ENCODE measurements around the gene HNRNPUL2.
"Not testable (repeated sequence)": the region's sequence is repeated elsewhere in the genome, so short reads cannot be mapped to it uniquely, and the experiment has no call there.

The HNRNPUL2 gene

DNA sequence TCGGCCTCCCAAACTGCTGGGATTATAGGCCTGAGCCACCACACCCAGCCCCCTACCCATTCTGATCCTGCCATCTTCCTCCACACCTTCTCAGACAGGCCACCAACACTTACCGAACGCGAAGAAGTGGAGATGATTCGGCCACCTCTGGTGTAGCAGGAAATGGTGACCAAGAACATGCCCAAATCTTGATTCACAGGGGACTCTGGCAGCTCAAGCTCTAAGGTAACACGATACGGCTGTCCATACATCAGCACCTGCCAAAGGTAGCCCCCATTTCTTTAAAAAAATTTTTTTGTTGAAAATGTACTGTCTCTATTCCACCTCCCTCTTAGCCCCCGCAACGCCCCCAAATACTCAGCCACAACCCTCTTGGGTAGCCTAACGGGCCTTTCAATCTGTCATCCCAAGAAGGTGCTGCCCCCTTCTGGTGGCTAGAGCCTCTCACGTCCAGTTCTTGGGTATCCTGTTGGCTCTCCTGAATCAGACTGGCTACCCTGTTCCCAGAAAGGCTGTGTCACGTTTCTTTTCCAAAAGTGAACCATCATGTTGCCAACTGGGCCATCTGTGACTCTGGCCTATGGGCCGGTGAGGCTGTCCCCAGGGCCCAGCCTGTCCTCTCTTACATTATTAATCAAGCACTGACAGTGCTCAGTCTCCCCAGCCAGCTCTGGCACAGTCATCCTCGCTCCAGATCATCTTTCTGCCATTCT, 32.6 kb downstream of the HNRNPUL2 start:
- DNase-seq = peak; percentile 73

DNA sequence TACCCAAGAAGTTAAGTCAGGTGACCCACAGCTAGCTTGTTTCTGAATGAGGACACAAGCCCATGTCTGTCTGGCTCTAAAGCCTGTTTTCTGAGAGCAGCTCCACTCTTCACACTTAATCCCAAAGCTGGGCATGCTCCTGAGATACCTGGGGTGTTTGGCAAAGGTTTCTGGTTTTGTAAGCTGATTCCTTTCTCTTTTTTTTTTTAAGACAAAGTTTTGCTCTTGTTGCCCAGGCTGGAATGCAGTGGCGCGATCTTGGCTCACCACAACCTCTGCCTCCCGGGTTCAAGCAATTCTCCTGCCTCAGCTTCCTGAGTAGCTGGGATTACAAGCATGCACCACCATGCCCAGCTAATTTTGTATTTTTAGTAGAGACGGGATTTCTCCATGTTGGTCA, 33.6 kb downstream of the HNRNPUL2 start:
- DNase-seq = not testable (repeated sequence)

DNA sequence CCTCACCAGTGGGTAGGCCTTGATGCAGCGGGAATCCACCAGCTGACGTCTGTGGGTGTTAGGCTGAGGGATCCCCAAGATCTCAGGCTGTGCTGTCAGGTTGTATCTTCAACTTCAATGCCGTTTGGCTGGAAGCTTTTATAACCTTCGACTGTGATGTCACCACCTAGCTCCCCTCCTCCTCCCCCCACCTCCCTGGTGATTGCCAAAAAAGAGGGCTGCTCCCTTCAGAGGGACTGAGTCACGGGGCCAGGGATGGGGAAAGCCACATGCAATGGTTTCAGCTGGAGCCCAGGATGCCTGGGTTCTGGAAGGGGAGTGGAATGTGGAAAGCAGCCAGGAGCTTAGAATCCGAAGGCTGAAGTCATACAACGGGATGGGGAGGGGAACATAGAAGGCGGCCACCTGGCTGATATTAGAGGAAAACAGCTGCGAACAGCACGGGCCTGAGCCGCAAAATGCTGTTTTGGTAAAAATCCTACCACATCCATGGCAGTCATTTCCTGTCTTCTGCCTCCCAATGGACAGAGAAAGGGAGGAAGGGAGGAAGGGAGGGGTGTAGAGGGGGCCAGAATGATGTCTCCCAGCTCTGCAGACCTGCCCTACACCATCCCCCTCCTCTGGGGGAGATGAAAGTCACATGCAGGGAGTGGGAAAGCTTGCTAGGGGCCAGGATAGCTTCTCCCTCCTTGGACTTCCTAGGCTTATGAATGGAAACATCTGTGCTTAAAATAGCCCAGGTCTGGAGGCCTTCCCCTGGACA, 37.7 kb downstream of the HNRNPUL2 start, which contains the start of gene LRRN4CL:
Gene LRRN4CL, minus strand, starts transcription at position 110 of the 763 bp plus-strand sequence. CDS start 1,022 bp downstream, outside the sequence.
- no peak for DNase-seq

DNA sequence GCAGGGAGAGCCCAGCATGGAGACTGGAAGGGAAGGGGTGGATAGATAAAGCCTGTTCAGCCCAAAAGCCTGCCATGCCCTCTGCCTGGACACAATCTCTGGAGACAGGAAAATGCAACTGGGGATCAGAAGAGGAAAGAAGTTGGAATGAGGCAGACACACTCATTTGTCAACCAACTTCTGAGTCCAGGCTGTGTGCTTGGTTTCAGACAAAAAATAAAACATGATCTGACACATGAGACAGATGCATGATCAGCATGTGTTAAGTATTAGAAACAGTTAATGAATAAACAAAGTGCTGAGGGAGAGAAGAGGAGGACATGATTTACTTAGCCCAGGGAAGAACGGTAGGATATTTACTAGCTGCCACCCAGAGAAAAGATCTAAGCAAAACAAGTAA, 38.8 kb downstream of the HNRNPUL2 start:
- no peak for DNase-seq

DNA sequence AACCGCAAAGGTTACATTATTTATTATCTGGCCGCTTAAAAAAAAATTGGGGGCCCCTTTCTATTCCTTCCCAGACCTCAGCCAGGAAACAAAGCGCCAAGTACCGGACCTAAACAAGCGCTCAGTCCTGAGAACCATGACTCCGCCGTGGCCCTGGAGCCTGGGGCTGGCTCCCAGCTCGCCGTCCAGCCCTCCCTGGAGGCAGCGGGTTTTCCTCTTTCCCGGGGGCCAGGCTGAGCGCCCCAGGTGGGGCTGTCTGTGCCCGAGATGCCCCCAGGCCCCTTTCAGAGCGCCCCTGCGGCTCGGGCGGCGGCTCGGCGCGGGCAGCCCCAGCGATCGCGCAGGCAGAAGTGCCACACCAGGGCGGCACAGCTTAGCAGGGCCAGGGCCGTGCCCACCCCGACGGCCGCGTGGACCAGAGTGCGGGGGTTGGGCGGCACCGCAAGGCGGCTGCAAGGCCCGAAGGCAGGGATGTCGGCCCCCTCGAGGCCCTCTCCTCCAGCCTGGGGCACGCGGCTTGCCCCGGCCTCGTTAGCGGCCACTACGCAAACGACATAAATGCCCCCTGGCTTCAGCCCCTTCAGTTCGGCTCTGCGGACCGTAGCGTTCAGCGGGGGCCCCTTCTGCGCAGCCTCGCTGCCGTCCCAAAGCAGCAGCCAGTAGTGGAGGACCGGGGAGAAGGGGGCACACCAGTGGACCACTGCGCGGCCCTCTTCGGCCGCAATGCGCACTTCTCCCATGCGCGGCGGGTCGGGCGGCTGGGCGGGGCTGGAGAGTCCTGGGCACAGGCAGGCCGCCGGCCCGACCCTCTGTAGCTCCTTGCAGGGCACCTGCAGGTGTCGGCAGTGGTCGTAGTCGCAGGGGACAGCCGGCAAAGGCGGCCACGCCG, 39.5 kb downstream of the HNRNPUL2 start:
- DNase-seq = no peak

DNA sequence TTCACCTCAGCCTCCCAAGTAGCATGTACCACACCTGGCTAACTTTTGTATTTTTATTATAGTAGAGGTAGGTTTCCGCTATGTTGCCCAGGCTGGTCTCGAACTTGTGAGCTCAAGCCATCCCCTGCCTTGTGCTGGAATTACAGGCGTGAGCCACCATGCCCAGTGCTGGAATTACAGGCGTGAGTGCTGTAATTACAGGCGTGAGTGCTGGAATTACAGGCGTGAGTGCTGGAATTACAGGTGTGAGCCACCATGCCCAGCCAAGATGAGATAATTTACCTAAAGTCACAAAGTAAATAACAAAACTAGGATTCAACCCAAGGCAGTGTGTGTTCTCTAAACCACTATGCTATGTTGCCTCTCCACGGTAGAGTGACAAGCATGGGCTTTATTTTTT, 44.7 kb downstream of the HNRNPUL2 start:
- DNase-seq = no peak

DNA sequence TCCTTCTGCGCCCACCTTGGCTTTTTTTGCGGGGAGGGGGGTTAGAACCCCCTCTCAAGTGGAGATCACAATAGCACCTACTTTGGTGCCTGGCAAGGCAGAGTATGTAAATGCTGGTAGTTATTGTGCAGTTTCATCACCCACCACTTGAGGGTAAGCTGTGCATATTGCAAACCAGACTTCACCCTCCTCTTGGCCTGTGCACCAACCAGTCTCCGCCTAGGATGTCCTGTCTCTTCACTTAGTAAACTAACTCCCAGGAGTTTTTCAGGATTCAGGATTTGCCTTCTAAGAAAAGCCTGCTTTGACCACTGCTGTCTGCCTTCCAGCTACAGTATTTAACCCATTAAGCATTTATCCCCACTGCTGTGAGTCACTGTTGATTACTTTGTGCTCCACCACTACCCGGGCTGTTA, 46.4 kb downstream of the HNRNPUL2 start:
- peak; percentile 57 for DNase-seq

DNA sequence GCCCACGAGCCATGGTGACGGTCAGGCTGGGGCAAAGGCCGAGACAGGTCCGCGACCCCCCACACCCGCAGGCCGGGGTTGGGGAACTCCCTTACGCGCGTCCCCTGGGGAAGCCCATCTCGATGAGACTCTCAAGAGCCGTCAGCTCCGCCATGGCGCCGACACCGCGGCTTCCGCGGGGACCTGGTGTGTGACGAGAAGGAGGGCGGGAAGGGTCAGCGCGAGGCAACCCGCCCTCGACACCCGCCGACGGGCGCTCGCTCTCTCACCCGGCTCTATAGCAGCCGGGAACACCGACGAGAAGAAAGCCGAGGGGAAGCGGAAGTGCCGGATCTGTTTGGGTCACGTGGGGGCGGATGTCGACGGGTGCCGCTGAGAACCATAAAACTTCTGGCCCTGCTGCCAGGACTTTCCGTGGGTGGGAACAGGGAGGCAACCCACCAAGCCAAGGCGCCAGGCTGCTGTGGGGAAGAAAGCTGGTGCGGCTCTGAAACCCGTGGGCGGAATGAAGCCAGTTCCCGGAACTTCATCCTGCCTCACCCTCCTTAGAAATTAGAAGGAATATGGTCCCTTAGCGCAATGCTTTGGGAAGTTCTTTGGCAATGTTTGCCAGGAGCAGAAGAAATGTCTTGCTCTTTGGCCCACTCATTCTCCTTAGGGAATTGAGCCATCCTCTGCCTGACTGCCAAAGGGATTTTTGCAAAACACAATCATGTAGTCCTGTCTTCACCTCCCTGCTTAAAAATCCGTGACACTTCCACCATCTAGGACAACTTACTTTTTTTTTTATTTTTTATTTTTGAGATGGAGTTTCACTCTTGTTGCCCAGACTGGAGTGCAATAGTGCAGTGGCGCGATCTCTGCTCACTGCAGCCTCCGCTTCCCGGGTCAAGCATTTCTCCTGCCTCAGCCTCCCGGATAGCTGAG, 48.2 kb downstream of the HNRNPUL2 start, which contains the start of gene UBXN1:
Gene UBXN1, minus strand, starts transcription at position 304 of the 927 bp plus-strand sequence. Its CDS starts 150 bp downstream, at position 154.
- DNase-seq = peak; percentile 96

DNA sequence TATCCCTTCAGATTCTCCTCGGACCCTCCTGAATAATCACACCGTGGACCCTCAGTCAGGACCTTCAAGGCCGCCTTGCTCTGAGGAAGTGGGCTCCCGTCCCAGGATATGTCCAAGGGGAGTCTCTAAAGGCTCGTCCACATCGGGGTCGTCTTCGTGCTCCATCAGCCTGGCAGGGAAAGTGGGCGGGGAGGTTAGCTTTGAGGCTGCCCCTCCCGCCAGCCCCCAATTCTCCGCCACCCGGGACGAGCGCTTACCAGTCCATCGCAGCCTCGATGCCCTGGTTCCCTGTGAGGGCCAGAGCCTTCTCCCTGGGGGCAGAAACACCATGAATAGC, 48.9 kb downstream of the HNRNPUL2 start:
- DNase-seq = no peak

DNA sequence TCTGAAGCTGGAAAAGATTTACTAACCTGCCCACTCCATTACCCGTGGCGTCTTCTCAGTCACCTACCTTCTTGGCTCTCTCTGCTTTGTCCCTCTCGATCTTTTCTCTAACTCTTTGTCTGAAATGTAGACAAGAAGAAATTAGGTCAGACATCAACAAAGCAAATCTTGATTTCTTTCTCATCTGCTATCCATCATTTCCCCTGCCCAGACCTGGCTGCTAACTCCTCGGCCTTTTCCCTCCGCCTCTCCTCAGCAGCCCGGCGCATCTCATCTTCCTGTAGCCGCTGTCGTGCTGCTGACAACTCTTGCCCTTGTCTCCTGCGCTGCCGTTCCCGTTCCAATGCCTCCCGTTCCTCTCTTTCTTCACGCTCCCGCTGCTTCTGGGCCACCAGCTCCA, 49.5 kb downstream of the HNRNPUL2 start:
- DNase-seq = no peak

DNA sequence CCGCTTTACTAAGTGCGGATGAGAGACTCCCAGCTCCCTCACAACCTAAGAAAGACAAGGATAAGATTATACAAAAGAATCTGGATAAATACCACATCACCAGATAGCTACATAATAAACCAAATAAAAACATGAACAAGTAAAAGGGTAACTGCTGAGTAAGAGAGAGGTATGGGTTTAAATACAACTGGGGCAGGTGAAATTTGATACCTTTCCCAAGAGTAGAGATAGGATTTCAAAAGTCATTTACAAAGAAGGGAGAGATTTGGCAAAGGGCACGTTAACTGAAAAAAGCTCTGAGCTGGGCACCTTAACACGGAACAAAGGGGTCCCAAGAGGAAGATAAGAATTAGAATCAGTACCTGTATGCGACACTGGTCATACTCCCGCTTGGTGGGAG, 50.1 kb downstream of the HNRNPUL2 start:
- DNase-seq = no peak

DNA sequence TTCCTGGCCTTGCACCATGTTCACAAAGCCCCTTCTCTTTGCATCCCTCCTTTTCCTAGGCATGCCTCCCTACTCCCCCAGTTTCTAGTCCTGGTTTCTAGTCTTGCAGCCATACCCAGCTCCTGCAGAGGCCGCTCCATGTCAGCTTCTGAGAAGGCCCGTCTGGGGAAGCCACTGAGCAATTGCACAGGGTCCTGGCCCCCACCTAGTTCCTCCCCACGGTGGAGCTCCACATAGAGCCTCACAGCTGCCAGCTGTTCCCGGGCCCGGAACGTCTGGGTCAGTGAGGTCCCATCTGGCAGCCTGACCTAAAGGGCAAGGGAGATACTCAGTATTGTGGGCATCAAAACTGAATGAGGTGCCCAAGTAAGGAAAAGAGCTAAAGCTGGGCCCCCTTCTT, 50.6 kb downstream of the HNRNPUL2 start:
- no peak for DNase-seq

DNA sequence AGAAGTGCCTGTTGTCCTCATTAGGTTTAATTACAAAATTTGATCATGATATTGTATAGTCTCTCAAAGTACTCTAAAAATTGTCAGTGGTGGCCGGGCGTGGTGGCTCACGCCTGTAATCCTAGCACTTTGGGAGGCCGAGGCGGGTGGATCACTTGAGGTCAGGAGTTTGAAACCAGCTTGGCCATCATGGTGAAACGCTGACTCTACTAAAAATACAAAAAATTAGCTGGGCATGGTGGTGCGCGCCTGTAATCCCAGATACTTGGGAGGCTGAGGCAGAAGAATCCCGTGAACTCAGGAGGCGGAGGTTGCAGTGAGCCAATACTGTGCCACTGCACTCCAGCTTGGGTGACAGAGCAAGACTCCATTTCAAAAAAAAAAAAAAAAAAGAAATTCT, 51.8 kb downstream of the HNRNPUL2 start:
- not testable (repeated sequence) for DNase-seq

DNA sequence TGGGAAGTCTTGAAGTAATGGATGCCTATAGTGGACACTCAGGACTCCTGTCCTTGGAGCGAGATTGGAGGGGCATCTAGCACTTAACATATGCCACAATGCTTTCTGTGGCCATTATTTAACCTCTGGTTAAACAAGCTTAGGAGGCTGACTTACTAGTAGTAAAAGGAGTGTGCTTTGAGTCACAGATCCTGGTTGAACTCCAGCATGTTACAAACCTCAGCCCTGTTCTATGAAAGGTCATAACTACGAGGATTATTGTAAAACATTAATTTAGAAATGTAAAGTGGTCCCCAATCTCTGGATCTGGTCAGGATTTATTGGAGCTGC, 54.1 kb downstream of the HNRNPUL2 start:
- DNase-seq = no peak

DNA sequence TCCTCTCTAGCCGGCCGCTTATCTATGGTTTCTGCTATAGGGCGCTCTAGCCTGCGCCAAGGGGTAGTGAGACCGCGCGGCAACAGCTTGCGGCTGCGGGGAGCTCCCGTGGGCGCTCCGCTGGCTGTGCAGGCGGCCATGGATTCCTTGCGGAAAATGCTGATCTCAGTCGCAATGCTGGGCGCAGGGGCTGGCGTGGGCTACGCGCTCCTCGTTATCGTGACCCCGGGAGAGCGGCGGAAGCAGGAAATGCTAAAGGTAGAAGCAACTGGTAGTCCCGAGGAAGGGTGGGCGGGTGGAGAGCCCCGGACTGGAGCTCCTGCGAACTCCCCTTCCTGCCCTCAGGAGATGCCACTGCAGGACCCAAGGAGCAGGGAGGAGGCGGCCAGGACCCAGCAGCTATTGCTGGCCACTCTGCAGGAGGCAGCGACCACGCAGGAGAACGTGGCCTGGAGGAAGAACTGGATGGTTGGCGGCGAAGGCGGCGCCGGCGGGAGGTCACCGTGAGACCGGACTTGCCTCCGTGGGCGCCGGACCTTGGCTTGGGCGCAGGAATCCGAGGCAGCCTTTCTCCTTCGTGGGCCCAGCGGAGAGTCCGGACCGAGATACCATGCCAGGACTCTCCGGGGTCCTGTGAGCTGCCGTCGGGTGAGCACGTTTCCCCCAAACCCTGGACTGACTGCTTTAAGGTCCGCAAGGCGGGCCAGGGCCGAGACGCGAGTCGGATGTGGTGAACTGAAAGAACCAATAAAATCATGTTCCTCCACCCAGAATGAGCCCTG, 55.5 kb downstream of the HNRNPUL2 start, which contains the start of the genes LBHD1 and UQCC3:
Gene LBHD1, minus strand, starts transcription at position 660 of the 782 bp plus-strand sequence. CDS start 2,236 bp downstream, outside the sequence.
Gene UQCC3, plus strand, starts transcription at position 66 of the 782 bp plus-strand sequence. Its CDS starts 73 bp downstream, at position 139.
- peak; percentile 84 for DNase-seq

DNA sequence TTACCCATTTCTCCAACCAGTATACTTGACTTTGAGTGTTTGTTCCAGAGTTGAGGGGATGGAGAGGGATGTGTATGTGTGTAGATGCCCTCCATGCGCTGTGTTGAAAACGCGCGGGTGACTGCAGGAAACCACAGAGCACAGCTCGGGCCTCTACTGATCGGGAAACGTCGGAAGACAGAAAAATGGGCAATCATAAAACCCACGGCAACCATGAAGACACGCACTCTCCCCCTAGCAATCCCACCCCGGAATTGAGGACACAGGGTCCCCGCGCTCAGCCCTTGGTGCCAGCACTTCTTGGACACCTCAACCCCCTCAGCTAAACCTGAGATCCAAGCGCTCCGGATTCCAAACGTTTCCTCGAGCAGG, 56.0 kb downstream of the HNRNPUL2 start:
- DNase-seq = no peak

DNA sequence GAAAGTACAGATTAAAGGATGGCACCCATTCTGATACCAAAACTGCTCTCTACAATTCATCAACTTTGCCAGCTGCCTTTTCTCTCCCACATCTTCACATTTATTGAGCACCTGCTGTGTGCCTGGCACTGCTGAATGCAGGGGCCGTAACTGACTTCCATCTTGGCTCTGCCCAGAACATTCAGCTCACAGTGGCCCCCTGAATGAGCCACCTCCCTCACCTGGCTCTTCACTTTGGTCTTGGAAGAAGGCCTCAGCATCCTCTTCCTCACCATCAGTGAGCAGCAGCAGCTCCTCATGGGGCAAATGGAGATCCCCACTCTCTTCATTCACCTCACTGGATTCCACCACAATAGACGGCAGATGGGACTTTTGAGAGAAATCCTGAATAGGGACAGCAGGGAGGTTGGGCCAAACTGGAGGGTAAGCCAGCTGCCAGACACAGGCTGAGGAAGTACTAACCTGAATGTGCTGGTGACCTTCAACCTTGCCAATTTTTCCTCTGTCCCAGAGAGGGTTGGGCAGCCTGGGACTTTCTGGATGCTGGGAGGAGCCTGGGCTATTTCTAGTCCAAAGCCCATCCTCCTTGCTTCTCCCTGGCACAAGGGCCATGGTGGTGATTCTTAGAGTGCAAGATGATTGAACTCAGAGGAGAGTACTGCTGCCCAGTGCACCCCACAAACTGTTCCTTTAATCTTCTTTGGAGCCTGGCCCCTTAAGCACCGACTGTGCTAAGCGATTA, 57.7 kb downstream of the HNRNPUL2 start:
- DNase-seq = no peak

DNA sequence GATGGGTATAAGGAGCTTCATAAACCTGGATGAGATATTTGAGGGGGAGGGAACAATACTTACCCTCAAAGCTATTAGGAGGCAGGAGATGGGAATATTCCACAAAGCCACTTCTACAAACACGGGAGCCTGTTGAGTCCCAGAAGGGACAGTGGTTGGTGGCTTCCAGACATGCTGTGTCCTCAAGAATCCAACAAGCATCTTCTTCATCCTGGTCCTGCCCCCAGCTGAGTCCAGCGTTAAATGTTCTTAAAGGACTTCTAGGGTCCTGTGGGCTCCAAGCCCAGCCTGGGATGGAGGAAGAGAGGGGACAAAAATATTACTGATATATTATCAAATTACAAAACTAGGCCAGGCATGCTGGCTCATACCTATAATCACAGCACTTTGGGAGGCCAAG, 59.8 kb downstream of the HNRNPUL2 start:
- no peak for DNase-seq

DNA sequence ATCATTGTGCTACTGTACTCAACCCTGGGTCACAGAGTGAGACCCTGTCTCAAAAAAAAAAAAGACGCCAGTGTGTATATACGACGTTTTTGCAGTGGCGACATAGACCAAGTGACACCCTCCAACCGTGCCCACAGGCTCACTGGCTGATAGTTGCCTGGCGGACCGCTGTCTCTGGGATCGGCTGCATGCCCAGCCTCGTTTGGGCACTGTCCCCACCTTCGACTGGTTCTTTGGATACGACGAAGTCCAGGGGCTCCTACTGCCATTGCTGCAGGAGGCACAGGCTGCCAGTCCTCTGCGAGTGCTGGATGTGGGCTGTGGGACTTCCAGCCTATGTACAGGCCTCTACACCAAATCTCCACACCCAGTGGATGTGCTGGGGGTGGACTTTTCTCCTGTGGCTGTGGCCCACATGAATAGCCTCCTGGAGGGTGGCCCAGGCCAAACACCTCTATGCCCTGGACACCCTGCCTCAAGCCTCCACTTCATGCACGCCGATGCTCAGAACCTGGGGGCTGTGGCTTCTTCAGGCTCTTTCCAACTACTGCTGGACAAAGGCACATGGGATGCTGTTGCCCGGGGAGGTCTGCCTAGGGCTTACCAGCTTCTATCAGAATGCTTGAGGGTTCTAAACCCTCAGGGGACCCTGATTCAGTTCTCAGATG, 60.9 kb downstream of the HNRNPUL2 start:
- DNase-seq = no peak
